Measurements from ENCODE around the gene GGN.
A peak's percentile ranks its signal among the peaks of the same experiment; 100 is the strongest.

GGN gene

GRCh38 chr19:38402623-38402966 lies 14.8 kb upstream of the GGN start:
- Mint-ChIP-seq H3K4me3 (peak overlapping the region; percentile 91), H3K27me3 (peaks cover 8% of the 10 kb centered on the region), H3K36me3 (peaks cover 7% of the 10 kb centered on the region), H3K9me3 (no peaks in the 10 kb centered on the region), H3K4me1 (peaks cover 7% of the 10 kb centered on the region), H3K27ac (peak overlapping the region; percentile 91)
- no peak for DNase-seq (ENCODE audit: low spot score in 2 of 2)
- no peak for ATAC-seq (ENCODE audit: low read depth)

DNA sequence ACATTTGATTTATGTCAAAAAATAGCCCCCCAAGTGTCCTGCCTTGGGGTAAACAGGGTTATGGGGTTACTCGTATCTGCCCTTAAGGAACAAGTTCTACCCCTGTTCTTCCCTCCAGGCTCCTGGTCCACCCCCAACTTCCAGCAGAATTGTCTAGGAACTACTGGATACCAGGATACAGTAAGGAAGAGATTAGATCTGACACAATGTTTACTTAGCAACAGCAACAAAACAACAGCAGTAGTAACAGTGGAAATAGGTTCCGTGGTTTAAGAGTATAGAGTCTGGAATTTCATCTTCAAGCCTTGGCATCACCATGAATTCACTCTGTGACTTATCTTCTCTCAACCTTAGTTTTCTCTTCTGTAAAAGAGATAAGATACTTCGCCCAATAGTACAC lies 13.3 kb upstream of the GGN start:
- Mint-ChIP-seq H3K36me3 (peaks cover 4% of the 10 kb centered on the region), H3K27ac (no peak overlapping the region), H3K9me3 (no peaks in the 10 kb centered on the region), H3K27me3 (peaks cover 12% of the 10 kb centered on the region), H3K4me1 (peaks cover 7% of the 10 kb centered on the region), H3K4me3 (no peak overlapping the region)
- ATAC-seq (ENCODE audit: low read depth) (no peak), DNase-seq (ENCODE audit: low spot score in 2 of 2) (no peak)

- Mint-ChIP-seq H3K36me3 (peaks cover 3% of the 10 kb centered on the region), H3K4me1 (peaks cover 7% of the 10 kb centered on the region), H3K27ac (no peak overlapping the region), H3K27me3 (peaks cover 12% of the 10 kb centered on the region), H3K9me3 (no peaks in the 10 kb centered on the region), H3K4me3 (no peak overlapping the region)
- DNase-seq (ENCODE audit: low spot score in 2 of 2) (no peak), ATAC-seq (ENCODE audit: low read depth) (no peak)
These were observed 12.5 kb upstream of the GGN start for GRCh38 chr19:38400361-38400760.

DNA sequence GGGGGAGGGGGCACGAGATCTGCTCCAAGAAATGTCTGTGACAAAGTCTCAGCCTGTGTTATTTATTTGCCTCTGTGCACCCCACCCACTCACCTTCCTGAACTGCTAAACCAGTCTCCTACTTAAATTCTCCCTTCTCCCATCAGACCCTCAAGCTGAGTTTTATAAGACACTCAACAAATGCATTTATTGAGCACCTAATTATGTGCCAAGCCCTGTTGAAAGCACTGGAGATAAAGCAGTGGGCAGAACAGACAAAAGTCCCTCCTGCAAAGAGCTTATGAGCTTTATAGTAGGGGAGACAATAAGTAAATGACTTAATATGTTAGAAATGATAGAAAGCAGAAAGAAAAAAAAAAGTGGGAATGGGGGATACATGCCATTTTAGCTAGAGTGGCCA lies 11.7 kb upstream of the GGN start:
- H3K4me1 Mint-ChIP-seq, result peaks cover 13% of the 10 kb centered on the region
- DNase-seq (ENCODE audit: low spot score in 2 of 2) (no peak), ATAC-seq (ENCODE audit: low read depth) (no peak)
- no peaks in the 10 kb centered on the region for H3K36me3 Mint-ChIP-seq
- no peak overlapping the region for H3K27ac Mint-ChIP-seq
- no peaks in the 10 kb centered on the region for H3K9me3 Mint-ChIP-seq
- no peak overlapping the region for H3K4me3 Mint-ChIP-seq
- peaks cover 12% of the 10 kb centered on the region for H3K27me3 Mint-ChIP-seq

DNA sequence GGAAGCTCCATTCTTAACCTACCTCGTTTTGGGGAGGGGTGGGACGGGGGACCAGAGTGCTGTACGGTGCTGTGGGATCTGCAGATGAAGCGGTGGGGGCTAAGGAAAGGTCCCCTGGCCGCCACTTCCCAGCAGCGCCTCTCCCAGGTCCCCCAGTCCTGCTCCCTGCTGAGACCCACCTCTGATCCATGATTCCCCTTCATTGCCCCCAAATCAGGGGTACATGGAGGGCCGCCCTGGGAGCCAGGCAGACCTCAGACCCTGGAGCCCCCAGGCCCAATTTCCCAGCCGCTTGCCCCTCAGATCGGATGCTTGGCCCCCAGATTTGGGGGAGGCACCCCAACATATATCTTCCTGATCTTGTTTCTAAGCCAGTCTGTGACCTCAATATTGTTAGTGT lies 11.2 kb upstream of the GGN start:
- H3K9me3 Mint-ChIP-seq, result no peaks in the 10 kb centered on the region
- DNase-seq (ENCODE audit: low spot score in 2 of 2) (no peak), ATAC-seq (ENCODE audit: low read depth) (no peak)
- no peak overlapping the region for H3K4me3 Mint-ChIP-seq
- H3K27ac Mint-ChIP-seq, result no peak overlapping the region
- peaks cover 12% of the 10 kb centered on the region for H3K4me1 Mint-ChIP-seq
- no peaks in the 10 kb centered on the region for H3K36me3 Mint-ChIP-seq
- peaks cover 12% of the 10 kb centered on the region for H3K27me3 Mint-ChIP-seq

DNA sequence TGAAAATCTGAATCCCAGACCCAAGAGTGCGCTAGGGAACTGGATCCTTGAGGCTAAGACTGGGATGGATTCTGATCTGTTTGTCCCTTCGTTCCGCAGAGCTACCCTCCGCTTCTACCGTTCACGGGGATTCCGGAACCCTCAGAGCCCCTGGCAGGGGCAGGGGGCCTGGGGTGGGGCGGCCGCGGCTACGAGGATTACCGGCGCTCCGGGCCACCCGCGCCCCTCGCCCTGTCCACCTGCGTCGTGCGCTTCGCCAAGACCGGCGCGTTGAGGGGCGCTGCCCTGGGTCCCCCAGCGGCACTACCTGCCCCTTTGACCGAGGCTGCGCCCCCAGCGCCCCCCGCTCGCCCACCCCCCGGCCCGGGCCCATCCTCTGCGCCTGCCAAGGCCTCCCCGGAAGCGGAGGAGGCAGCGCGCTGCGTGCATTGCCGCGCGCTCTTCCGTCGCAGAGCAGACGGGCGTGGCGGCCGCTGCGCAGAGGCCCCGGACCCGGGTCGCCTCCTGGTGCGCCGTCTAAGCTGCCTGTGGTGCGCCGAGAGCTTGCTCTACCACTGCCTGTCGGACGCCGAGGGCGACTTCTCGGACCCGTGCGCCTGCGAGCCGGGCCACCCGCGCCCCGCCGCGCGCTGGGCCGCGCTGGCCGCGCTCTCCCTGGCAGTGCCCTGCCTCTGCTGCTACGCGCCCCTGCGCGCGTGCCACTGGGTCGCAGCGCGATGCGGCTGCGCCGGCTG lies 7.7 kb upstream of the GGN start:
- ATAC-seq (ENCODE audit: low read depth) (peak; percentile 67), DNase-seq (ENCODE audit: low spot score in 2 of 2) (no peak)
- H3K4me3 Mint-ChIP-seq, result peak overlapping the region; percentile 59
- peaks cover 14% of the 10 kb centered on the region for H3K27me3 Mint-ChIP-seq
- H3K27ac Mint-ChIP-seq, result no peak overlapping the region
- no peaks in the 10 kb centered on the region for H3K36me3 Mint-ChIP-seq
- H3K9me3 Mint-ChIP-seq, result no peaks in the 10 kb centered on the region
- peaks cover 8% of the 10 kb centered on the region for H3K4me1 Mint-ChIP-seq

DNA sequence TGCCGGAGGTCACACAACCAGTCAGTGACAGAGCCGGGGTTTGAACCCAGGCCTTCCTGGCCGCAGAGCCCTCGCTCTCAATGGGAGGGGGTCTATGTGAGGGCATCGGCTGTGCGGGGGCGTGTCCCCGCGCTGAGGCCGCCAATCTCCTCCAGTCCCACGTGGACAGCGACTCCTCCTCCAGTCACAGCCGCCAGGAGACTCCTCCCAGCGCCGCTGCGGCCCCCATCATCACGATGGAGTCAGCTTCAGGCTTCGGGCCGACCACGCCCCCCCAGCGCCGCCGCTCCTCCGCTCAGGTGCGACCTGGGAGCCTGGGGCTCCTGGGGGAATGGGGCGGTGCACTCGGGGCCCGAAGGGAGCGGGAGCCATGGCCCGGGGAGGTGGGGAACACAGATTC lies 6.7 kb upstream of the GGN start:
- ATAC-seq (ENCODE audit: low read depth), result peak; percentile 77
- H3K27ac Mint-ChIP-seq, result no peak overlapping the region

GRCh38 chr19:38392707-38393308 lies 5.0 kb upstream of the GGN start:
- DNase-seq (ENCODE audit: low spot score in 2 of 2) (no peak), ATAC-seq (ENCODE audit: low read depth) (no peak)
- Mint-ChIP-seq H3K36me3 (peaks cover 2% of the 10 kb centered on the region), H3K27ac (no peak overlapping the region), H3K4me3 (no peak overlapping the region), H3K27me3 (peaks cover 17% of the 10 kb centered on the region), H3K4me1 (peaks cover 19% of the 10 kb centered on the region), H3K9me3 (no peaks in the 10 kb centered on the region)

More for the DNA sequence above, 6.7 kb upstream of the GGN start:
- Mint-ChIP-seq H3K4me1 (peaks cover 13% of the 10 kb centered on the region), H3K9me3 (no peaks in the 10 kb centered on the region), H3K27me3 (peaks cover 15% of the 10 kb centered on the region), H3K4me3 (peak overlapping the region; percentile 59), H3K36me3 (no peaks in the 10 kb centered on the region)
- DNase-seq (ENCODE audit: low spot score in 2 of 2), result no peak

DNA sequence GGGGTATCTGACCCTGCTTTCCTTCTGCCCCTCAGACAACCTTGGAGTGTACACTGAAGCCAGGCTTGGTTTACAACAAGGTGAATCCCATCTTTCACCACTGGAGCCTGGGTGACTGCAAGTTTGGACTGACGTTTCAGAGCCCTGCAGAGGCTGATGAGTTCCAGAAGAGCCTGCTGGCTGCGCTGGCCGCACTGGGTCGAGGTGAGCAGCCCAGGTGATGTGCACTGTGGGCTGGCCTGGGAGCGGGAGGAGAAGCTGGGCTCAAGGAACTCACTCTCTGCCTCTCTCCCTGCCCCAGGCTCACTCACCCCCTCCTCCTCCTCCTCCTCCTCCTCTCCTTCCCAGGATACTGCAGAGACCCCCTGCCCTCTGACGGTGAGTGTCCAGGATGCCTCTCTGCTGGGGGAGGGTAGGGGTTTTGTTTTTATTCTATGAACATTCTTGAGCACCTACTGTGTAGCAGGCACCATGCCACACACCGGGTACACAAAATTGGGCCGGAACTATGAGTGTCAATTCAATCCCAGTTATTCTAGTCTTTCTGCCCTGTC lies 4.2 kb upstream of the GGN start:
- H3K27ac Mint-ChIP-seq, result no peak overlapping the region
- no peaks in the 10 kb centered on the region for H3K9me3 Mint-ChIP-seq
- peaks cover 17% of the 10 kb centered on the region for H3K27me3 Mint-ChIP-seq
- H3K4me1 Mint-ChIP-seq, result peaks cover 24% of the 10 kb centered on the region
- peaks cover 3% of the 10 kb centered on the region for H3K36me3 Mint-ChIP-seq
- no peak overlapping the region for H3K4me3 Mint-ChIP-seq
- DNase-seq (ENCODE audit: low spot score in 2 of 2) (no peak), ATAC-seq (ENCODE audit: low read depth) (no peak)

- Mint-ChIP-seq H3K4me3 (no peak overlapping the region), H3K9me3 (no peaks in the 10 kb centered on the region), H3K27ac (no peak overlapping the region), H3K27me3 (peaks cover 17% of the 10 kb centered on the region), H3K4me1 (peaks cover 24% of the 10 kb centered on the region), H3K36me3 (peaks cover 3% of the 10 kb centered on the region)
- ATAC-seq (ENCODE audit: low read depth), result no peak
- no peak for DNase-seq (ENCODE audit: low spot score in 2 of 2)
These were observed 2.4 kb upstream of the GGN start for GRCh38 chr19:38389957-38390924.

GRCh38 chr19:38389101-38389925 lies 1.5 kb upstream of the GGN start:
- DNase-seq (ENCODE audit: low spot score in 2 of 2) (no peak), ATAC-seq (ENCODE audit: low read depth) (no peak)
- Mint-ChIP-seq H3K27ac (no peak overlapping the region), H3K4me1 (peaks cover 18% of the 10 kb centered on the region), H3K4me3 (peak overlapping the region; percentile 32), H3K27me3 (peaks cover 22% of the 10 kb centered on the region), H3K9me3 (no peaks in the 10 kb centered on the region), H3K36me3 (peaks cover 8% of the 10 kb centered on the region)

DNA sequence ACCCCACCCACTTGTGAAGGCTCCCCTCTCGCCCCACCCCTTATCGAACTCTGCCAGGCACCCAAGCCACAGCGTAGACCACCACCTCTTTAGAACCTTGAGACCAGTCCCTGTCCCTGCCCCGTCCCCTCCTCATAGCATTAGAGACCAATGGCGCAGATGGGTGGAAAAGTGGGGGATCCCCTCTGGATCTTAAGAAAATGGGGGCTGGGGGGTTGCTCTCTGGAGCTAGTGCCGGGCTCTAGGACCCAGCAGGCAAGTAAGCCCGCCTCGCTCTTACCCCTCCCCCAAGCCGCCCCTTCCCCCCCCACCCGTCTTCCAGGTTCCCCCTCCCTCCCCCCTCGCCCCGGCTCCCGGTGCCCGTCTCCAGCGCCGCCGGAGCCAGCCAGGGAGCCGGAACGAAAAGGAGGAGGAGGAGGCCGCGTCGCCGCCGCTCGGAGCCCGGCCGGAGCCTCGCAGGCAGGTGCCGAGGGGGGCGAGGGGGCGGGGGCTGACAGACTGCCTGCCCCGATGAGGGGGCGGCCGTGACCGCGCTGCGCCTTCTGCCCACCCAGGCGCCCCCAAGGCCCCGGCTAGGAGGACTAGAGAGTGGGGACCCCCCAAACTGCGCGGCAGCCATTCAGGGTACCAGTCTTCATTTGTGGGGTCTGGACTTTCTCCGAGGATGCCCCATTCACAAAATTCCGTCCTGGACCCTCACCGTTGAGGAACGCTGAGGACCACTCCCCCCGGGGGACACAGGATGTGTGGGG lies 691 bp upstream of the GGN start, which contains the start of gene SPRED3:
TSS of gene SPRED3 (plus strand) at position 349 of the 752 bp plus-strand sequence. CDS start 1,606 bp downstream, outside the sequence.
- peaks cover 16% of the 10 kb centered on the region for H3K4me1 Mint-ChIP-seq
- peaks cover 10% of the 10 kb centered on the region for H3K36me3 Mint-ChIP-seq
- H3K27me3 Mint-ChIP-seq, result peaks cover 20% of the 10 kb centered on the region
- H3K9me3 Mint-ChIP-seq, result no peaks in the 10 kb centered on the region
- H3K27ac Mint-ChIP-seq, result peak within 1 kb of the TSS; percentile 62
- peak within 1 kb of the TSS; percentile 92 for H3K4me3 Mint-ChIP-seq
- ATAC-seq (ENCODE audit: low read depth), result peak; percentile 2
- DNase-seq (ENCODE audit: low spot score in 2 of 2), result no peak
